ENCODE results near the gene CAPN12. TPM values are rescaled to one million over a fixed set of nuclear protein-coding genes. Genes with fewer than 3 reads are reported as not detected.

Gene CAPN12
- total and polyA plus RNA-seq, 2 of the 8 experiments (the other 6 are each of a cell fraction or from before 2014, with no cell fraction given) = 8.8 to 20.0 TPM

- CTCF ChIA-PET (ENCODE audit: partially characterized antibody) = interaction anchor here (0.9 to 3.4 kb wide), 3 partner anchors 11 to 107 kb away, joined by 3 to 14 read pairs (median 3); no protein-coding TSS in a partner anchor
- no peak for DNase-seq (ENCODE audit: low read depth in 1 of 2, low spot score in 2 of 2)
- no peak overlapping the region for H2AK5ac ChIP-seq (ENCODE audit: low read depth, low read length)
Observed at GRCh38 chr19:38741670-38742069, 2.6 kb downstream of the CAPN12 start.

More at GRCh38 chr19:38741670-38742069, 2.6 kb downstream of the CAPN12 start:
- H3K56ac ChIP-seq (replicated peaks; ENCODE audit: insufficient read length, low read depth, low read length) = no peak overlapping the region
- no peak for FAIRE-seq
- H4K8ac ChIP-seq (ENCODE audit: extremely low read depth, insufficient read depth, low read length) = no peak overlapping the region
- peaks cover 4% of the 10 kb centered on the region; the same call in 1 of the 2 replicates for H3K23me2 ChIP-seq (ENCODE audit: low read depth, low read length)
- no peak overlapping the region for H2BK15ac ChIP-seq (ENCODE audit: low read length)
- H3K23ac ChIP-seq (ENCODE audit: insufficient read length) = no peak overlapping the region
- H3K79me1 ChIP-seq (ENCODE audit: low read depth, low read length) = no peaks in the 10 kb centered on the region
- peaks cover 0 to 5% (median 1%) of the 10 kb centered on the region in 4 experiments; a peak in 3 of 7 replicates for H3K4me1 ChIP-seq (replicated peaks in 1 of 4; ENCODE audit: control insufficient read depth in 3 of 4, insufficient read depth in 4 of 4, low read length in 3 of 4)
- TF ChIP-seq RFX5 (IDR thresholded peaks at IDR 0.05; ENCODE audit: borderline replicate concordance, low read depth, low read length) = no peak
- TF ChIP-seq KDM4A (IDR thresholded peaks at IDR 0.05; ENCODE audit: low read depth, low read length, severe bottlenecking) = no peak
- TF ChIP-seq POLR2A (IDR thresholded peaks at IDR 0.05; ENCODE audit: control extremely low read depth in 1 of 2, low read depth in 2 of 2, low read length in 2 of 2) = no peak
- TF ChIP-seq KDM1A (IDR thresholded peaks at IDR 0.05; ENCODE audit: borderline replicate concordance, low read length) = no peak
- no peak for TF ChIP-seq GTF2F1 (IDR thresholded peaks at IDR 0.05; ENCODE audit: borderline replicate concordance, low read depth, low read length)
- TF ChIP-seq EGR1 (IDR thresholded peaks at IDR 0.05; ENCODE audit: borderline replicate concordance, low read depth, low read length) = no peak
- TF ChIP-seq CBX5 (IDR thresholded peaks at IDR 0.05; ENCODE audit: low read depth, low read length) = no peak
- H2BK5ac ChIP-seq (ENCODE audit: low read depth, low read length) = no peak overlapping the region
- H3K27ac ChIP-seq (ENCODE audit: low read depth, low read length) = no peak overlapping the region
- no peak overlapping the region for H2BK20ac ChIP-seq (ENCODE audit: low read length)
- H4K20me1 ChIP-seq (replicated peaks in 1 of 2; ENCODE audit: control insufficient read depth in 1 of 2, insufficient read depth in 2 of 2, low read length in 2 of 2) = no peaks in the 10 kb centered on the region
- H3K4me3 ChIP-seq (ENCODE audit: extremely low read depth in 1 of 4, insufficient read depth in 2 of 4, low read depth in 3 of 4, low read length in 4 of 4) = no peak overlapping the region
- no peak overlapping the region for H2BK120ac ChIP-seq (replicated peaks; ENCODE audit: low read depth, low read length)
- H4K5ac ChIP-seq (ENCODE audit: insufficient read length, low read depth, low read length) = no peak overlapping the region
- no peaks in the 10 kb centered on the region for H3K79me2 ChIP-seq (ENCODE audit: control insufficient read depth in 1 of 2, insufficient read depth in 2 of 2, low read length in 2 of 2)
- H3K4ac ChIP-seq (replicated peaks; ENCODE audit: insufficient read length, low read depth, low read length) = no peak overlapping the region
- no peak overlapping the region for H4K91ac ChIP-seq (replicated peaks; ENCODE audit: insufficient read length, low read length)
- no peak overlapping the region for H2AFZ ChIP-seq (ENCODE audit: low read length)
- H2BK12ac ChIP-seq (ENCODE audit: low read depth, low read length) = no peak overlapping the region
- POLR2A ChIA-PET (ENCODE audit: partially characterized antibody) = interaction anchor here (1.2 kb wide), 1 partner anchor 111 kb away, joined by 3 read pairs; no protein-coding TSS in a partner anchor
- H3K18ac ChIP-seq (ENCODE audit: extremely low read depth, low read length) = no peak overlapping the region
- H3K9me3 ChIP-seq (ENCODE audit: insufficient read depth in 2 of 2, low read depth in 1 of 2, low read length in 1 of 2) = peaks cover 0 to 3% of the 10 kb centered on the region in 2 experiments; a peak in 1 of 4 replicates
- H3K4me2 ChIP-seq (ENCODE audit: insufficient read depth in 1 of 2, low read depth in 2 of 2, low read length in 2 of 2) = no peak overlapping the region
- H3K27me3 ChIP-seq (replicated peaks in 1 of 4; ENCODE audit: control insufficient read depth in 3 of 4, extremely low read depth in 1 of 4, insufficient read depth in 3 of 4, low read length in 3 of 4) = peaks cover 4 to 16% (median 12%) of the 10 kb centered on the region in 4 experiments
- no peaks in the 10 kb centered on the region for H3K36me3 ChIP-seq (ENCODE audit: control insufficient read depth in 2 of 4, insufficient read depth in 4 of 4, low read length in 3 of 4)
- no peak overlapping the region for H3K9ac ChIP-seq (replicated peaks in 1 of 4; ENCODE audit: extremely low read depth in 1 of 4, low read depth in 3 of 4, low read length in 3 of 4)
- WGBS, 2 experiments (ENCODE audit: extremely low coverage in 1 of 2, insufficient coverage in 1 of 2, insufficient read length in 1 of 2, insufficient replicate concordance in 2 of 2, low coverage in 1 of 2, low lambda C conversion rate in 2 of 2, missing lambda C conversion rate in 1 of 2) = 92% methylated on average over 15 of the region's 15 CpGs; no CpG with 5 or more reads in 1 of the 2 experiments
- no peak overlapping the region for H3K14ac ChIP-seq (ENCODE audit: insufficient read length)
